PC-9 (cell line): ENCODE results near the gene KIF26B. TPM values are rescaled to one million over a fixed set of nuclear protein-coding genes. Genes with fewer than 3 reads are reported as not detected.

Source experiments
- Bru-seq: library from RNA; stranded (reverse); fragments of 400-500 nt; gene quantifications from one replicate; lab custom pipeline; 2021; lab: Mats Ljungman, UMichigan
- BruChase-seq, 2 experiments: library from RNA; stranded (reverse); fragments of 400-500 nt; gene quantifications; one replicate each; lab custom pipeline; 2021; lab: Mats Ljungman, UMichigan
- BruUV-seq: library from RNA; stranded (reverse); fragments of 400-500 nt; replicated peaks from 2 replicates; lab custom pipeline; 2021; lab: Mats Ljungman, UMichigan
- CTCF ChIA-PET: fragments of 300-600 bp; sonication (Branson Sonifier 250); formaldehyde crosslinking; loops from one replicate; lab custom pipeline; 2022; ENCODE audit warnings: antibody characterized with exemption; lab: Charles Lee
- POLR2A ChIA-PET: fragments of 300-600 bp; sonication (Branson Sonifier 250); formaldehyde crosslinking; loops from one replicate; lab custom pipeline; 2022; ENCODE audit warnings: antibody characterized with exemption; ENCODE audit not compliant: unreplicated experiment; lab: Charles Lee
- DNase-seq, 2 experiments: peaks; one replicate each; pipeline versions ENCODE4 v3.0.0 to v3.0.0-alpha.2; 2015 to 2022; ENCODE audit warnings: mixed read lengths in 1 of 2
- H2AFZ ChIP-seq: fragments of 200-600 bp; sonication (generic); 2 replicates; pipeline ENCODE4 v1.8.1; 2017; ENCODE audit warnings: antibody characterized with exemption
- H3F3A ChIP-seq: fragments of 200-600 bp; sonication (generic); 2 replicates; pipeline ENCODE4 v1.8.1; 2017; ENCODE audit warnings: antibody characterized with exemption, mild to moderate bottlenecking, low read depth; ENCODE audit not compliant: insufficient read depth
- H3K27ac ChIP-seq: fragments of 200-600 bp; sonication (generic); 2 replicates; pipeline ENCODE4 v1.6.1; 2016; ENCODE audit warnings: mixed run types
- H3K27me3 ChIP-seq: fragments of 200-600 bp; sonication (generic); 2 replicates; pipeline ENCODE4 v1.6.1; 2016; ENCODE audit warnings: low read depth, mixed run types; ENCODE audit not compliant: insufficient read depth
- H3K36me3 ChIP-seq: fragments of 200-600 bp; sonication (generic); 2 replicates; pipeline ENCODE4 v1.6.1; 2016; ENCODE audit warnings: low read depth, mixed run types
- H3K4me1 ChIP-seq: fragments of 200-600 bp; sonication (generic); replicated peaks from 2 replicates; pipeline ENCODE4 v1.6.1; 2016; ENCODE audit warnings: mixed run types; ENCODE audit not compliant: insufficient read depth
- H3K4me2 ChIP-seq: fragments of 200-600 bp; sonication (generic); 2 replicates; pipeline ENCODE4 v1.6.1; 2017; ENCODE audit warnings: mixed run types
- H3K4me3 ChIP-seq: fragments of 200-600 bp; sonication (generic); 2 replicates; pipeline ENCODE4 v1.6.1; 2016; ENCODE audit warnings: mixed run types
- H3K79me2 ChIP-seq: fragments of 200-600 bp; sonication (generic); 2 replicates; pipeline ENCODE4 v1.6.1; 2017; ENCODE audit warnings: low read depth, mixed run types
- H3K9me2 ChIP-seq: fragments of 200-600 bp; sonication (generic); 2 replicates; pipeline ENCODE4 v1.8.1; 2017; ENCODE audit warnings: mild to moderate bottlenecking; ENCODE audit not compliant: insufficient read depth
- H3K9me3 ChIP-seq: fragments of 200-600 bp; sonication (generic); 2 replicates; pipeline ENCODE4 v1.8.1; 2016; ENCODE audit warnings: low read depth; ENCODE audit not compliant: insufficient read depth
- H4K20me1 ChIP-seq: fragments of 200-600 bp; sonication (generic); 2 replicates; pipeline ENCODE4 v1.8.1; 2017; ENCODE audit not compliant: insufficient read depth
- CTCF ChIP-seq: fragments of 200-600 bp; sonication (generic); conservative IDR thresholded peaks from 2 replicates; pipeline ENCODE4 v1.6.1; 2017; ENCODE audit warnings: mixed run types, antibody characterized with exemption, mild to moderate bottlenecking, moderate library complexity
- EZH2 ChIP-seq: fragments of 200-600 bp; sonication (generic); IDR thresholded peaks from 2 replicates; pipeline ENCODE4 v1.8.0; 2017; ENCODE audit warnings: antibody characterized with exemption, low read depth
- intact Hi-C: fragments of 100-400 bp; cut with micrococcal nuclease; formaldehyde crosslinking; loops from one replicate; pipeline ENCODE4 v1.10.0; 2022; ENCODE audit not compliant: unreplicated experiment
- long read RNA-seq: library from polyadenylated mRNA; stranded (forward); transcript quantifications from one replicate; pipeline ENCODE4 v2.0.0, GENCODE V29; 2022
- total RNA-seq: library from RNA; stranded (reverse); gene quantifications from 2 replicates; pipeline ENCODE4 v1.2.3, GENCODE V29; 2021

The KIF26B gene
- total RNA-seq: 0.11 and 0.25 TPM in 2 replicates
- Bru-seq, nascent RNA: percentile 12 among the genes with signal in this experiment
- BruChase-seq, experiment 1, labeled RNA remaining after a 2-hour chase: percentile 18 among the genes with signal in this experiment
- BruChase-seq, experiment 2, labeled RNA remaining after a 6-hour chase: percentile 10 among the genes with signal in this experiment
- long read RNA-seq, partial matches to known transcripts: 0 of 5 reads
- long read RNA-seq, other reads (novel, unspliced or antisense): 5 of 5 reads

GRCh38 chr1:245154429-245155271 is at the start of gene KIF26B:
TSS of gene KIF26B (plus strand) at chr1:245154985. CDS start at chr1:245155425, 440 bp downstream.
- Histone ChIP-seq H3K27ac (no peak within 1 kb of the TSS), H2AFZ (peak within 1 kb of the TSS; percentile 70), H3K79me2 (no peaks in the 10 kb centered on the region), H3K9me3 (no peaks in the 10 kb centered on the region), H3K4me2 (peak within 1 kb of the TSS; percentile 83), H3F3A (no peaks in the 10 kb centered on the region), H3K27me3 (peaks cover 96% of the 10 kb centered on the region), H4K20me1 (no peaks in the 10 kb centered on the region), H3K4me1 (peaks cover 23% of the 10 kb centered on the region), H3K9me2 (no peaks in the 10 kb centered on the region), H3K4me3 (peak within 1 kb of the TSS; percentile 61), H3K36me3 (no peaks in the 10 kb centered on the region)
- TF ChIP-seq CTCF (no peak), EZH2 (peak; percentile 34)
- POLR2A ChIA-PET: interaction anchor here (0.7 kb wide), 1 partner anchor 1701 kb away, joined by 5 read pairs; no protein-coding TSS in a partner anchor
- CTCF ChIA-PET: interaction anchor here (0.7 kb wide), 1 partner anchor 1508 kb away, joined by 3 read pairs; no protein-coding TSS in a partner anchor
- intact Hi-C loops: loop anchor here (1.0 to 10.0 kb wide), 4 partner anchors 290 to 1538 kb away; partner anchors contain the start of gene HNRNPU
- peak in 1 of 2 experiments; percentile 41 for DNase-seq
- no TSS peak for BruUV-seq

GRCh38 chr1:245105042-245105441 is 49.7 kb upstream of the KIF26B start:
- no TSS peak for BruUV-seq

More at GRCh38 chr1:245105042-245105441, 49.7 kb upstream of the KIF26B start:
- Histone ChIP-seq H4K20me1 (no peaks in the 10 kb centered on the region), H3K4me2 (no peak overlapping the region), H3K27ac (no peak overlapping the region), H3K4me1 (no peaks in the 10 kb centered on the region), H2AFZ (no peak overlapping the region), H3K9me2 (no peaks in the 10 kb centered on the region), H3F3A (no peaks in the 10 kb centered on the region), H3K4me3 (no peak overlapping the region), H3K9me3 (0 out of 2 replicates have a peak, but pooled peaks cover 4% of the 10 kb centered on the region), H3K79me2 (no peaks in the 10 kb centered on the region), H3K36me3 (no peaks in the 10 kb centered on the region), H3K27me3 (peaks cover 32% of the 10 kb centered on the region)
- no peak for DNase-seq
- CTCF ChIA-PET: no interaction called here
- intact Hi-C loops: no loop called here
- POLR2A ChIA-PET: no interaction called here
- TF ChIP-seq EZH2 (no peak), CTCF (no peak)
